Peyer's patch (tissue), 4 donors: ENCODE results near the gene PDE4B. TPM values are rescaled to one million over a fixed set of nuclear protein-coding genes. Genes with fewer than 3 reads are reported as not detected.

ENCODE experiments used
- DNase-seq, 3 donors: peaks; one replicate each; pipeline ENCODE4 v3.0.0-alpha.2; 2017 to 2019
- H3K27ac ChIP-seq, 4 donors: fragments of 200-600 bp; sonication (generic); one replicate each; pipeline ENCODE4 v1.5.1; 2016 to 2019
- H3K27me3 ChIP-seq, 2 donors: fragments of 200-600 bp; sonication (generic); one replicate each; pipeline ENCODE4 v1.5.1; 2019
- H3K36me3 ChIP-seq, 3 donors: fragments of 200-600 bp; sonication (generic); one replicate each; pipeline ENCODE4 v1.5.1; 2016 to 2019
- H3K4me1 ChIP-seq, 4 donors: fragments of 200-600 bp; sonication (generic); one replicate each; pipeline ENCODE4 v1.5.1; 2016 to 2019
- H3K4me3 ChIP-seq, 4 donors: fragments of 200-600 bp; sonication (generic); 1 replicate in 3 of 4; 2 replicates in 1 of 4; pipeline ENCODE4 v1.5.1; 2016 to 2019; ENCODE audit warnings: mild to moderate bottlenecking in 1 of 4
- H3K9me3 ChIP-seq, 4 donors: fragments of 200-600 bp; sonication (generic); one replicate each; pipeline ENCODE4 v1.5.1; 2016 to 2019; ENCODE audit warnings: mild to moderate bottlenecking in 1 of 4
- POLR2A ChIP-seq, 2 donors: fragments of 450-650 bp; IDR thresholded peaks; one replicate each; pipeline ENCODE4 v1.5.1; 2017; ENCODE audit warnings: antibody characterized with exemption in 2 of 2, mild to moderate bottlenecking in 2 of 2, moderate library complexity in 2 of 2
- total RNA-seq, 4 donors: library from RNA; depleted of rRNA; stranded (reverse); fragments of >200 nt; gene quantifications; one replicate each; pipeline ENCODE4 v1.1.0, GENCODE V29; 2016
- TF ChIP-seq, protein P1 (sequence below), 6 experiments: fragments of 450-650 bp in 4 of 6; fragments of 200-600 bp in 2 of 6; sonication (generic) in 1 of 6; IDR thresholded peaks; one replicate each; pipeline ENCODE4 v1.5.1; 2017 to 2019; ENCODE audit warnings: antibody characterized with exemption in 6 of 6, mild to moderate bottlenecking in 3 of 6, moderate library complexity in 1 of 6

Gene PDE4B
- total RNA-seq, 4 donors from 2014 or later, result 2.1 to 96.6 (median 9.6) TPM

DNA sequence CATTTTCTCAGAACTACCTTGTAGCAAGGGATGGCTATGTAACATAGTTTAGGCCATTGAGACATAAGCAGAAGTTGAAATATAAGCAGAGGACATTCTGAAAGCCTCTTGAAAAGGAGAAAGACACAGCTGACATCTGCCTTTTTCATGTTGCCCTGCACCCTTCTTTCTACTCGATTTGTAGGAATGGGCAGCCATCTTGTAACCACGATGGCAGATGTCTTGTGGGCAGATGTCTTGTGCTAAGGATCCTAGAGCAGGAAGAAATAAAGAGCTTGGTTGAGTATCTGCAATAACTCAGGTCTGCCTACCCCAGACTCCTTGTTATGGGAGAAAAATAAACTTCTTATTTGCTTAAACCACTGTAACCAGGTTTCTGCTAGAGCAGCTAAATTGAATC lies 351.0 kb downstream of the PDE4B start:
- Histone ChIP-seq H3K36me3 (no peaks in the 10 kb centered on the region), H3K27ac (no peak overlapping the region), H3K4me1 (no peaks in the 10 kb centered on the region), H3K9me3 (no peaks in the 10 kb centered on the region), H3K4me3 (no peak overlapping the region), H3K27me3 (no peaks in the 10 kb centered on the region)
- no peak for DNase-seq
- TF ChIP-seq, protein P1, sequence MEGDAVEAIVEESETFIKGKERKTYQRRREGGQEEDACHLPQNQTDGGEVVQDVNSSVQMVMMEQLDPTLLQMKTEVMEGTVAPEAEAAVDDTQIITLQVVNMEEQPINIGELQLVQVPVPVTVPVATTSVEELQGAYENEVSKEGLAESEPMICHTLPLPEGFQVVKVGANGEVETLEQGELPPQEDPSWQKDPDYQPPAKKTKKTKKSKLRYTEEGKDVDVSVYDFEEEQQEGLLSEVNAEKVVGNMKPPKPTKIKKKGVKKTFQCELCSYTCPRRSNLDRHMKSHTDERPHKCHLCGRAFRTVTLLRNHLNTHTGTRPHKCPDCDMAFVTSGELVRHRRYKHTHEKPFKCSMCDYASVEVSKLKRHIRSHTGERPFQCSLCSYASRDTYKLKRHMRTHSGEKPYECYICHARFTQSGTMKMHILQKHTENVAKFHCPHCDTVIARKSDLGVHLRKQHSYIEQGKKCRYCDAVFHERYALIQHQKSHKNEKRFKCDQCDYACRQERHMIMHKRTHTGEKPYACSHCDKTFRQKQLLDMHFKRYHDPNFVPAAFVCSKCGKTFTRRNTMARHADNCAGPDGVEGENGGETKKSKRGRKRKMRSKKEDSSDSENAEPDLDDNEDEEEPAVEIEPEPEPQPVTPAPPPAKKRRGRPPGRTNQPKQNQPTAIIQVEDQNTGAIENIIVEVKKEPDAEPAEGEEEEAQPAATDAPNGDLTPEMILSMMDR (IDR thresholded peaks at IDR 0.05), result no peak
- TF ChIP-seq POLR2A (IDR thresholded peaks at IDR 0.05), result no peak

DNA sequence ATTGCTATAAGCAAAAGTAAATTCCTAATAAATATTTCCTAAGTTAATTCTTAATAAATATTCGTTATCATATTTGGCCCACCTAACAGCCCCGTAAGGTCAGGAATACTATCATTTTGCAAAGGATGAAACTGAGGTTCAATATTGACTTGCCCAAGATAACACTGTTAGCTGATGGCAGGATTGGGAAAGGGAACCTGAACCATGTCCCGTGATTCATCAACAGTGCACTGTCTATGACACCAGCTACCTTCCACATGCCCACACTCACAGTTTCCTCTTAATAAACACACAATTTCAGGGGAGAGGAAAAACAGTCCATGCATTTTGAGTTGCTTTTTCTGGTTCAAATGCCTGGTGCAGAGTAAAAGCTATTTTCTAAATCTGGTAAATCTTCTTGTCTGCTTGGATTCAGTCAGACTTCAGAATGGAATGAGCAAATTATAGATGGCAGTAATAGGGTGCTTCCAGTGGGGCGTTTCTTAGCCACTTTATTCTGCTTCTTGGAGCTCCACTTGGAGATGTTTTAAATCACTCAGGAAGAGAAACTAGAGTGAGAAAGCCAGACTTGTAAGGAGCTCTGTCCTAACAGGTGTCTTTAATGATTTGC lies 354.6 kb downstream of the PDE4B start:
- TF ChIP-seq, protein P1 (IDR thresholded peaks at IDR 0.05), result no peak
- TF ChIP-seq POLR2A (IDR thresholded peaks at IDR 0.05), result no peak

DNA sequence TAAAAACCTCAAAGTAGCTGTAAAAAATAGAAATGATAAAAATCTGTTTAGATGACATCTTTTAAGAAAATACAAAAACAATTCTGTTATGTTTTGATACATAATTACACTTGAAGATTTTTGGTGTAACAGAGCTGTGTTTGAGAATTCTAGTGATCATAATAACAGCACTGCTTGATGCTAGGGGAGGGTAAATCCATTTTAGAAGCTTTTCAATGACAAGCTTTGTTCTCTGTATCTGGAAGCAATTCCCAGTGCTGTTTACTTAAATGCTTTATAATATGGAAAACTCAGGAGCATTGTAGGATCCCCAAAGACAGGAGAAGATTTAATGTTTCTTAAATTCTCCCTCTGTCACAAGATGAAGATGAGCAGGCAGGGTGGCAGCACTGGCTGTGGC lies 359.3 kb downstream of the PDE4B start:
- no peaks in the 10 kb centered on the region for H3K9me3 ChIP-seq
- no peaks in the 10 kb centered on the region for H3K27me3 ChIP-seq
- H3K27ac ChIP-seq, result no peak overlapping the region
- no peak for DNase-seq
- no peak for TF ChIP-seq POLR2A (IDR thresholded peaks at IDR 0.05)
- TF ChIP-seq, protein P1 (IDR thresholded peaks at IDR 0.05), result no peak
- H3K4me1 ChIP-seq, result no peaks in the 10 kb centered on the region
- H3K36me3 ChIP-seq, result no peaks in the 10 kb centered on the region
- no peak overlapping the region for H3K4me3 ChIP-seq

More for the DNA sequence above, 354.6 kb downstream of the PDE4B start:
- no peaks in the 10 kb centered on the region for H3K27me3 ChIP-seq
- no peak for DNase-seq
- no peak overlapping the region for H3K4me3 ChIP-seq
- no peaks in the 10 kb centered on the region for H3K4me1 ChIP-seq
- H3K27ac ChIP-seq, result no peak overlapping the region
- H3K36me3 ChIP-seq, result no peaks in the 10 kb centered on the region
- no peaks in the 10 kb centered on the region for H3K9me3 ChIP-seq

DNA sequence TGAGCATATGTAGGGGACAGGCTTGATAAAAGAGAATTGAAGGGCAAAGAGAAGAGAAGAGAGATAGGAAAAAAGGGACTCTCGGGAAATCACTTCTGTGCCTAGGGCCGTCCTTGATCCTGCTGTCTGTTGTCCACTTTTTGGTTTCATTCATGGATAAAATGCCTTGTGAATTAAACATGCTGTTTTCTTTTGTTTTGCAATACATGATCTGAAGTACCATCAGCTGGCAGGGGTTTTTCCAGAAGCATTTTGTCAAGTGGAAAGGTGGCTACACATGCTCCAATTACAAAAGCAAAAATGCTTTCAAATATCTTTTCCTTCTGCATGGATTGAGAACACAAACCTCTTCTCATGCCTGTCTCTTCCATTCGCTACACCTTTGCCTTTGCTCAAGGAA lies 361.7 kb downstream of the PDE4B start:
- DNase-seq, result no peak
- no peaks in the 10 kb centered on the region for H3K36me3 ChIP-seq
- H3K4me1 ChIP-seq, result no peaks in the 10 kb centered on the region
- H3K4me3 ChIP-seq, result no peak overlapping the region
- H3K27ac ChIP-seq, result no peak overlapping the region
- TF ChIP-seq, protein P1 (IDR thresholded peaks at IDR 0.05), result no peak
- no peak for TF ChIP-seq POLR2A (IDR thresholded peaks at IDR 0.05)
- no peaks in the 10 kb centered on the region for H3K9me3 ChIP-seq
- H3K27me3 ChIP-seq, result no peaks in the 10 kb centered on the region

DNA sequence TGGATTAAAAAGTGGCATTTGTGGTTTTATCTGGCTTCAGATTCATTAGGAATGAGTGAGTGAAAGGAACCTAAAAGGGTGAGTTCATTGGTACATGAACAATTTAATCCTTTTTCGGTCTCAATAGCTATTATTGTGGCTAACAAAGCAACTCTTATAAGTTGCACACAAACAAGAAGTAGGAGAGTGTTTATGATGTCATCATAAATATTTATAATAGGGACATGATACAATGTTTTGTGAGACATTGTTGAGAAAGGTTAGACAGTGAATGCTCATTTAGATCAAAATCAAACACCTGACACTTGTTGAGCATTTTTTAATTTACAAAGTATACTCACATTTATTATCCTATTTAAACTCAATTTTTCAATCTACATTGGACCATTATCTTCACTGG lies 363.4 kb downstream of the PDE4B start:
- H3K4me3 ChIP-seq, result no peak overlapping the region
- TF ChIP-seq, protein P1 (IDR thresholded peaks at IDR 0.05), result no peak
- no peak for TF ChIP-seq POLR2A (IDR thresholded peaks at IDR 0.05)
- no peaks in the 10 kb centered on the region for H3K36me3 ChIP-seq
- no peaks in the 10 kb centered on the region for H3K9me3 ChIP-seq
- no peak overlapping the region for H3K27ac ChIP-seq
- no peaks in the 10 kb centered on the region for H3K27me3 ChIP-seq
- no peak for DNase-seq
- H3K4me1 ChIP-seq, result no peaks in the 10 kb centered on the region

DNA sequence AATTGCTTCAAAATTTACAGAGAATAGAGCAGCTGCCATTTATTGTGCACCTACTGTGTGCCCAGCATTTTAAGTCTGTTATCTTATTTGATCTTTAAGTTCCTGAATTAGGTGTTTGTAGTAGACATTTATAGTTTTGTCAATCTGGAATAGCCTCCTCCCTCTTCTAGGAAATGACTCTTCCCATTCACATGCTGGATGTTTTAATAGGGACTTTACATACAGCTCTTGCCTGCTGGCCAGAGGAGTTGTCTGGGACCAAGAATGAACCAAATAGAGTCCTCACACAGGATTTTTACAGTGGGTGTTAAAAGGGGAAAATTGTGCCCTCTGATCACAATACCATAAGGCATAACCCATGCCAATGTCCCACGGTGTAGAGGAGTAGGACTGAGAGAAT lies 367.1 kb downstream of the PDE4B start:
- Histone ChIP-seq H3K27me3 (no peaks in the 10 kb centered on the region), H3K4me3 (no peak overlapping the region), H3K9me3 (no peaks in the 10 kb centered on the region), H3K4me1 (no peaks in the 10 kb centered on the region), H3K36me3 (no peaks in the 10 kb centered on the region), H3K27ac (no peak overlapping the region)
- no peak for DNase-seq
- no peak for TF ChIP-seq POLR2A (IDR thresholded peaks at IDR 0.05)
- TF ChIP-seq, protein P1 (IDR thresholded peaks at IDR 0.05), result no peak
